DND-41 (cell line): ENCODE data around the gene DCUN1D3.
"Not testable (repeated sequence)": the region's sequence is repeated elsewhere in the genome, so short reads cannot be mapped to it uniquely, and the experiment has no call there.

Experiments used
- ATAC-seq: fragments of 200-7000 bp; cut with Tn5 transposase; 3 replicates; pipeline ENCODE4 v1.9.1; 2021; ENCODE audit warnings: low read depth; ENCODE audit not compliant: insufficient read depth
- DNase-seq: peaks from one replicate; pipeline ENCODE4 v3.0.0-alpha.2; 2020
- H2AFZ ChIP-seq: 2 replicates; pipeline ENCODE4 v1.6.0; 2012; ENCODE audit warnings: low read depth, low read length
- H3K27ac ChIP-seq: 2 replicates; pipeline ENCODE4 v1.5.1; 2012; ENCODE audit warnings: low read length, inconsistent platforms
- H3K27me3 ChIP-seq: fragments of 200-600 bp; sonication (generic); 2 replicates; pipeline ENCODE4 v1.6.0; 2012; ENCODE audit warnings: low read length, mild to moderate bottlenecking, inconsistent platforms; ENCODE audit not compliant: insufficient read depth, poor library complexity
- H3K36me3 ChIP-seq: 2 replicates; pipeline ENCODE4 v1.5.1; 2012; ENCODE audit warnings: low read length, inconsistent platforms; ENCODE audit not compliant: insufficient read depth
- H3K4me1 ChIP-seq: 2 replicates; pipeline ENCODE4 v1.5.1; 2012; ENCODE audit warnings: mild to moderate bottlenecking, low read length; ENCODE audit not compliant: insufficient read depth
- H3K4me2 ChIP-seq: 2 replicates; pipeline ENCODE4 v1.6.0; 2012; ENCODE audit warnings: mild to moderate bottlenecking, moderate library complexity, low read length, inconsistent platforms; ENCODE audit not compliant: insufficient read depth
- H3K4me3 ChIP-seq, 2 experiments: fragments of 200-600 bp in 1 of 2; shearing (Covaris generic) in 1 of 2; 2 replicates each; pipeline ENCODE4 v1.5.1; 2012 to 2016; ENCODE audit warnings: inconsistent platforms in 2 of 2, low read length in 2 of 2, mild to moderate bottlenecking in 2 of 2, low read depth in 1 of 2, moderate library complexity in 1 of 2
- H3K79me2 ChIP-seq: 2 replicates; pipeline ENCODE4 v1.6.0; 2012; ENCODE audit warnings: low read length, inconsistent platforms; ENCODE audit not compliant: insufficient read depth
- H3K9ac ChIP-seq: 2 replicates; pipeline ENCODE4 v1.6.0; 2012; ENCODE audit warnings: low read depth, mild to moderate bottlenecking, inconsistent platforms, low read length, moderate library complexity
- H3K9me3 ChIP-seq: 2 replicates; pipeline ENCODE4 v1.5.1; 2012; ENCODE audit warnings: low read length, moderate library complexity, mild to moderate bottlenecking, inconsistent platforms; ENCODE audit not compliant: insufficient read depth, severe bottlenecking
- H4K20me1 ChIP-seq: 2 replicates; pipeline ENCODE4 v1.6.0; 2012; ENCODE audit warnings: low read length; ENCODE audit not compliant: insufficient read depth
- EZH2 ChIP-seq: IDR thresholded peaks from 3 replicates; pipeline ENCODE4 v1.6.1; 2012; ENCODE audit warnings: borderline replicate concordance, low read depth, mild to moderate bottlenecking, moderate library complexity, low read length, inconsistent platforms; ENCODE audit not compliant: severe bottlenecking
- TF ChIP-seq, protein P1 (sequence below): IDR thresholded peaks from 2 replicates; pipeline ENCODE4 v1.5.1; 2012; ENCODE audit warnings: borderline replicate concordance, low read length, moderate library complexity, mild to moderate bottlenecking; ENCODE audit not compliant: poor library complexity, severe bottlenecking; ENCODE audit errors: extremely low read depth

DCUN1D3 gene

DNA sequence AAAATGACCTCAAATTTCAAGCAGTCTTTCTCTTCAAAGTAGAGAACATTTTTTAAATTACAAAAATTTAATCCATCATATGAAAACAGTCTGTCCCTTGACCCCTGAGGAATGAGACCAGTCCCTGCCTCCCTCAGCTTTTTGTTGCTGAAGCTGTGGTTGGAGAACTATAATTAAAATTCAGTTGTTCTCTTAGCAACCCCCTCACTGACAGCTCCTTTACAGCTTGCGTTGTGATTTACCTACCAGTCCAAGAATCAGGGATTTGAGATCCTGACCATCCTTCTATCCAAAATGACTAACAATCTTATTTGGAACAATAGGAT is 30.2 kb upstream of the DCUN1D3 start:
- no peak for TF ChIP-seq EZH2
- TF ChIP-seq, protein P1, sequence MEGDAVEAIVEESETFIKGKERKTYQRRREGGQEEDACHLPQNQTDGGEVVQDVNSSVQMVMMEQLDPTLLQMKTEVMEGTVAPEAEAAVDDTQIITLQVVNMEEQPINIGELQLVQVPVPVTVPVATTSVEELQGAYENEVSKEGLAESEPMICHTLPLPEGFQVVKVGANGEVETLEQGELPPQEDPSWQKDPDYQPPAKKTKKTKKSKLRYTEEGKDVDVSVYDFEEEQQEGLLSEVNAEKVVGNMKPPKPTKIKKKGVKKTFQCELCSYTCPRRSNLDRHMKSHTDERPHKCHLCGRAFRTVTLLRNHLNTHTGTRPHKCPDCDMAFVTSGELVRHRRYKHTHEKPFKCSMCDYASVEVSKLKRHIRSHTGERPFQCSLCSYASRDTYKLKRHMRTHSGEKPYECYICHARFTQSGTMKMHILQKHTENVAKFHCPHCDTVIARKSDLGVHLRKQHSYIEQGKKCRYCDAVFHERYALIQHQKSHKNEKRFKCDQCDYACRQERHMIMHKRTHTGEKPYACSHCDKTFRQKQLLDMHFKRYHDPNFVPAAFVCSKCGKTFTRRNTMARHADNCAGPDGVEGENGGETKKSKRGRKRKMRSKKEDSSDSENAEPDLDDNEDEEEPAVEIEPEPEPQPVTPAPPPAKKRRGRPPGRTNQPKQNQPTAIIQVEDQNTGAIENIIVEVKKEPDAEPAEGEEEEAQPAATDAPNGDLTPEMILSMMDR = no peak
- Histone ChIP-seq H4K20me1 (no peaks in the 10 kb centered on the region), H3K4me2 (no peak overlapping the region), H3K27me3 (no peaks in the 10 kb centered on the region), H3K79me2 (no peaks in the 10 kb centered on the region), H3K9me3 (no peaks in the 10 kb centered on the region), H3K36me3 (no peaks in the 10 kb centered on the region), H2AFZ (no peak overlapping the region), H3K9ac (no peak overlapping the region), H3K27ac (no peak overlapping the region), H3K4me3 (no peak overlapping the region), H3K4me1 (no peaks in the 10 kb centered on the region)
- DNase-seq (no peak), ATAC-seq (no peak)

DNA sequence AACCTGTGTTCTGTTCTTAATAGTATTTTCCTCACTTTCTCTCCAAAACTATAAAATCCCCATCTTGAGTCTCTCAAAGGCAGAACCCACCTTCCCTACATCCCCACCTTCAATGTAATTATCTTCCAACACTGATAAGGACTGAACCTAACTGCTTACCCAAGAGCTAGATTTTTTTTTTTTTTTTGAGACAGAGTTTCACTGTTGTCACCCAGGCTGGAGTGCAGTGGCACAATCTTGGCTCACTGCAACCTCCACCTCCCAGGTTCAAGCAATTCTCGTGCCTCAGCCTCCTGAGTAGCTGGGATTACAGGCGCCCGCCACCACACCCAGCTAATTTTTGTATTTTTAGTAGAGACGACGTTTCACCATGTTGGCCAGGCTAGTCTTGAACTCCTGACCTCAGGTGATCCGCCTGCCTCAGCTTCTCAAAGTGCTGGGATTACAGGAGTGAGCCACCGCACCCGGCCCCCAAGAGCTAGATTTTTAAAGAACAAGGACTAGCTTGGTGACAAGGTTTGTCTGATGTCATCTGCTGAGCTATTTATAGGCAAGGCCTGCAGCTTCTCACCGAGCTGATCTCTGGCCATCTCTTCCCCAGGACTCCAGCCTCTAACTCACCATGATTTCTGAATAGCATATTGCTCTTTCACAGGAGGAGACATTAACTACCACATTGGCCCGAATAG is 29.7 kb upstream of the DCUN1D3 start:
- H3K4me3 ChIP-seq, DNase-seq, H2AFZ ChIP-seq, H3K4me1 ChIP-seq, ATAC-seq, H3K9me3 ChIP-seq, H3K36me3 ChIP-seq, H3K79me2 ChIP-seq, H3K27me3 ChIP-seq, H3K27ac ChIP-seq, H4K20me1 ChIP-seq, H3K9ac ChIP-seq, H3K4me2 ChIP-seq: not testable (repeated sequence)

DNA sequence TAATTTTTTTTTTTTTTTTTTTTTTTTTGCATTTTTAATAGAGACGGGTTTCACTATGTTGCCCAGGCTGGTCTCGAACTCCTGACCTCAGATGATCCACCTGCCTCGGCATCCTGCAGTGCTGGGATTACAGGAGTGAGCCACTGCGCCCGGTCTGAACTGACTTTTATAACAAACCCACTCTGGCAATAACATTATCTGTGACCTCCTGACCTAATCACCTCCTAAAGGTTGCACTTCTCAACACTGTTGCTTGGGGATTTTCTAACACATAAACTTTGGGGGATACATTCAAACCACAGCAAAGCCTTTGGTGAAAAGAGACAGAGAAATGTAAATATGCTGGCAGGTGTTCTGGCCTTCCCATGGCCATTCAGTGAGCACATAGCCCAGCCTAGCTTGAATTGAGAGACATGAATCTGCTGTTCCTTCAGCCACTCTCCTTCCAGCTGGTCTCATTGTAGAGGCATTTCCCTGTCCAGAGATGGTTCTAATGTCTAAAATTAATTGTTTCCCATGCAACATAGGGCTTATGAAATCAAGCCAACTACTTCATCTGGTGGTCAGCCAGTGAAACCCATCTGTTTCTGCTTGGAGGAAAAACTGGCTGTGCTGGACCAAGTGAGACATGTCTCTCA is 28.7 kb upstream of the DCUN1D3 start:
- Histone ChIP-seq H3K9me3 (no peaks in the 10 kb centered on the region), H4K20me1 (no peaks in the 10 kb centered on the region), H3K4me2 (no peak overlapping the region), H3K27me3 (no peaks in the 10 kb centered on the region), H3K9ac (no peak overlapping the region), H3K36me3 (no peaks in the 10 kb centered on the region), H3K79me2 (no peaks in the 10 kb centered on the region), H3K4me1 (no peaks in the 10 kb centered on the region), H3K27ac (no peak overlapping the region), H2AFZ (no peak overlapping the region), H3K4me3 (no peak overlapping the region)
- ATAC-seq (no peak), DNase-seq (no peak)
- no peak for TF ChIP-seq EZH2
- TF ChIP-seq, protein P1 = no peak

DNA sequence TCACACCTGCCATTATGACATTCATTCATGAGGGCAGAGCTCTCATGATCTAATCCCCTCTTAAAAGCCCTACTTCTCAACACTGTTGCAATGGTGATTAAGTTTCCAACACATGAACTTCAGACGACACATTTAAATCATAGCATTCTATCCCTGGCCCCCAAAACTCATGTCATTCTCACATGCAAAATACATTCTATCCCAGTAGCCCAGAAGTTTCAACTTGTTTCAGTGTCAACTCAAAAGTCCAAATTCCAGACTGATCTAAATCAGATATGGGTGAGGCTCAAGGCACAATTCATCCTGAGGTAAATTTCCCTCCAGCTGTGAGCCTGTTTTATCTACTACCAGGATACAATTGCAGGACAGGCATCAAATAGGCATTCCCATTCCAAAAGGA is 25.6 kb upstream of the DCUN1D3 start:
- no peak overlapping the region for H3K4me3 ChIP-seq
- no peak for DNase-seq
- H3K9ac ChIP-seq = no peak overlapping the region
- H3K27me3 ChIP-seq = no peaks in the 10 kb centered on the region
- no peaks in the 10 kb centered on the region for H4K20me1 ChIP-seq
- H3K4me2 ChIP-seq = no peak overlapping the region
- H3K4me1 ChIP-seq = no peaks in the 10 kb centered on the region
- H3K9me3 ChIP-seq = no peaks in the 10 kb centered on the region
- ATAC-seq = no peak
- no peak overlapping the region for H2AFZ ChIP-seq
- no peaks in the 10 kb centered on the region; the same call in 1 of the 2 replicates for H3K36me3 ChIP-seq
- no peak overlapping the region for H3K27ac ChIP-seq
- no peaks in the 10 kb centered on the region for H3K79me2 ChIP-seq
- TF ChIP-seq EZH2 = no peak
- TF ChIP-seq, protein P1 = no peak
